Epithelial cell of proximal tubule (primary cell): ENCODE data around the gene NKPD1. TPM values are rescaled to one million over a fixed set of nuclear protein-coding genes. Genes with fewer than 3 reads are reported as not detected.

Experiments
- DNase-seq: peaks from one replicate; pipeline ENCODE4 v3.0.0-alpha.2; 2011; ENCODE audit warnings: low read depth
- H3K4me3 ChIP-seq: 2 replicates; pipeline ENCODE4 v1.5.1; 2011; ENCODE audit warnings: low read depth, mild to moderate bottlenecking, low read length
- CTCF ChIP-seq: conservative IDR thresholded peaks from 2 replicates; pipeline ENCODE4 v1.5.1; 2012; ENCODE audit warnings: low read depth, mild to moderate bottlenecking, low read length
- total RNA-seq: library from RNA; depleted of rRNA; stranded (reverse); fragments of >200 nt; gene quantifications from 2 replicates; pipeline ENCODE4 v1.2.3, GENCODE V29; 2015

NKPD1 gene
- total RNA-seq, 1 donor from 2014 or later: not detected

DNA sequence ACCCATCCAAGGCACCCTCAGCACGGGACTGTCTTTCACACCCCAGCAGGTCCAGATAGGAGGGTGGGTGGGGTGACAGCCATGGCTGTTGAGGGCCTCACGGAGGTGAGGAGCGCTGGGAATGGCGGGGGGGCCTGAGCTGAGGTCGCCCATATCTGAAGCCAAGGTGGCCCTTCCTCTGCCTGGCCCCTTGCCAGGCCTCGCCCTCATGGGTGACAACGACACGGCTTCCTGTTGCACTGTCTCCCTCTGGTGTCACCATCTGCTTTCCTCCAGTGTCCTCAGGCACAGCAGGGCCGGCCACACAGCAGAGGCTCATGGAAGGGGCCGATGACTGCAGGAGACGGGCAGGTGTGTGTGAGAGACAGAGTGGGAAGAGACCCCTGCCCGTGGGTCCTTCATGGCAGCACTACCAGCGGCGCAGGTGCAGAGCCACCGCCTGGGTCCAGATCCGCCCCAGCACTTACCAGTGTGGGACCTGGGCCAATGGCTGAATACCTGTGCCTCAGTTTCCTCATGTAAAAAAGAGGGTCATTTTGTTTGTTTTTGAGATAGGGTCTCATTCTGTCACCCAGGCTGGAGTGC is 8.1 kb upstream of the NKPD1 start:
- no peak for DNase-seq
- no peak for TF ChIP-seq CTCF
- H3K4me3 ChIP-seq: no peak overlapping the region

GRCh38 chr19:45166723-45167252 is 6.0 kb upstream of the NKPD1 start:
- H3K4me3 ChIP-seq: no peak overlapping the region
- no peak for TF ChIP-seq CTCF
- no peak for DNase-seq

- H3K4me3 ChIP-seq: no peak overlapping the region
- no peak for DNase-seq
- TF ChIP-seq CTCF: no peak
Measured at GRCh38 chr19:45164577-45165335, 4.0 kb upstream of the NKPD1 start.

DNA sequence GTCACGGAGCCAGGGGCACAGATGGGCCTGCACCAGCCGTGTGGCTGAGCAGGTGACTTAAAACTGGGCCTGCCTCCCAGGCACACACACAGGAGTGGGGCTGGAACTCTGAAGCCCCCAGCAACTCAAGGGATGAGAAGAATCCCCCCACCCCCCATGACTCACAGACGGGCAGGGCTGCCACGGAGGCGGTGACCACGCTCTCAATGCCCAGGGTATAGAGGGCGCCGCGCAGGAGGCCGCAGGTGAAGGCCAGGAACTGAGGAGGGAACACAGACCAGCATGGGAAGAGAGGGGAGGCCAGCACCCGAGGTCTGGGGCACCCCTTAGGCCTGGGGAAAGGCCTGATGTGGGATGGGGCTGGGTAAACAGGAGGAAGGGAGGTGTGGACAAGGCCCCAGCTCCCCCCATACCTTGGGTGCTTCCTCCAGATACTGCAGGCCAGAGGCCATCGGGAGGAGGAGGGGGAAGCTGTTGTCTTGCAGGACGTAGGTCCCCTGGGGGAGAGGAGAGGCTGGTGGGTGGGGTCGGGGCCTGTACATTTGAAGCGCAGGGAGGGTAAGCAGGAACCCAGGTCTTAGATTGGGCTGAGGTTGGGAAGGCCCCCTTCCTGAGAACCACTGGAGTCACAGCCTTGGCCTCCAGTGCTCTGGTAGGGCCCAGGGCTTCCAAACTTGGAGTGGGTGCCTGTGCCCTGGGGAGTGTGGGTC is 3.1 kb upstream of the NKPD1 start:
- H3K4me3 ChIP-seq: no peak overlapping the region
- DNase-seq: no peak
- no peak for TF ChIP-seq CTCF

GRCh38 chr19:45163156-45163555 is 2.4 kb upstream of the NKPD1 start:
- no peak for TF ChIP-seq CTCF
- DNase-seq: no peak
- no peak overlapping the region for H3K4me3 ChIP-seq

GRCh38 chr19:45162608-45163143 is 1.9 kb upstream of the NKPD1 start:
- TF ChIP-seq CTCF: no peak
- no peak overlapping the region for H3K4me3 ChIP-seq
- DNase-seq: no peak
